Tibial nerve (tissue), 4 donors: Measurements from ENCODE around the gene NOX5.

Experiments
- EP300 ChIP-seq, 2 donors: sonication (generic); formaldehyde crosslinking; IDR thresholded peaks; one replicate each; pipeline ENCODE4 v1.6.1; 2017; ENCODE audit warnings: antibody characterized with exemption in 2 of 2, mild to moderate bottlenecking in 1 of 2
- POLR2A ChIP-seq, 2 donors: fragments of 450-650 bp; IDR thresholded peaks; one replicate each; pipeline ENCODE4 v1.6.1; 2017; ENCODE audit warnings: antibody characterized with exemption in 2 of 2, mild to moderate bottlenecking in 2 of 2, moderate library complexity in 2 of 2
- TF ChIP-seq, protein P1 (sequence below), 5 experiments: fragments of 200-600 bp in 3 of 5; fragments of 450-650 bp in 2 of 5; sonication (generic) in 3 of 5; IDR thresholded peaks; one replicate each; pipeline ENCODE4 v1.5.1; 2016 to 2019; ENCODE audit warnings: antibody characterized with exemption in 5 of 5, mild to moderate bottlenecking in 3 of 5, moderate library complexity in 2 of 5

DNA sequence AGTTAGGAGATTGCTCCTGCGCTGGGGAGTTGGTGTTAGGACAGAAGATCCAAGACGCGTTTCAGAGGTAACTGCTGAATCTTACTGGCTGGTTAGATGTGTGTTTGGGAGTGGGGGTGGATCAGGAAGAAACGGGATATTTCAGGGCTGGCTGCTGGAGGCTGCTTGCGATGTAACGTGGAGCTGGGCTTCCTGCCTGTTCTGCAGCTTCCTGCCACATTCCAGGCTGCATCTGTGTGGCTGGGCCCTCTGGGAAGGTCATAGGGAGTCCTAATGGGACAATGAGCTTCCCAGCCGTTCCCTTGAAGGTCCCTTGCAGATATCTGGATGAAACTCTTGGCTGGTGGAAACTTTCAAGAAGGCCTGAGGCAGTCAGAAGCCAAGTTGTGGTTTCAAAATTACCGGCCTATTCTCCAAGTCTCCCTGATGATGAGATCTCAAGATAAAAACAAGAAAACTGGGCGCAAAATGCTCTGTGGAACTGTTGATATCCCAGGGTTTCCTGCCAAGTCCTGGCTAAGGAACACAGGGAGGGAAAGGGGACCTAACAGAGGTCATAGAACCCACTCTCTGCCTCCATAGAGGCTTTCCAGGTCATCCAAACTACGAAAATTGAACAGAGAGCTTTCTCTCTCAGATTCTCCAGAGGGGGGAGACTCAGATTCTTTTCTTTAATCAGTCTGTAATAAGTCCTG is 67.0 kb downstream of the NOX5 start:
- no peak for TF ChIP-seq POLR2A (IDR thresholded peaks at IDR 0.05)
- TF ChIP-seq, protein P1, sequence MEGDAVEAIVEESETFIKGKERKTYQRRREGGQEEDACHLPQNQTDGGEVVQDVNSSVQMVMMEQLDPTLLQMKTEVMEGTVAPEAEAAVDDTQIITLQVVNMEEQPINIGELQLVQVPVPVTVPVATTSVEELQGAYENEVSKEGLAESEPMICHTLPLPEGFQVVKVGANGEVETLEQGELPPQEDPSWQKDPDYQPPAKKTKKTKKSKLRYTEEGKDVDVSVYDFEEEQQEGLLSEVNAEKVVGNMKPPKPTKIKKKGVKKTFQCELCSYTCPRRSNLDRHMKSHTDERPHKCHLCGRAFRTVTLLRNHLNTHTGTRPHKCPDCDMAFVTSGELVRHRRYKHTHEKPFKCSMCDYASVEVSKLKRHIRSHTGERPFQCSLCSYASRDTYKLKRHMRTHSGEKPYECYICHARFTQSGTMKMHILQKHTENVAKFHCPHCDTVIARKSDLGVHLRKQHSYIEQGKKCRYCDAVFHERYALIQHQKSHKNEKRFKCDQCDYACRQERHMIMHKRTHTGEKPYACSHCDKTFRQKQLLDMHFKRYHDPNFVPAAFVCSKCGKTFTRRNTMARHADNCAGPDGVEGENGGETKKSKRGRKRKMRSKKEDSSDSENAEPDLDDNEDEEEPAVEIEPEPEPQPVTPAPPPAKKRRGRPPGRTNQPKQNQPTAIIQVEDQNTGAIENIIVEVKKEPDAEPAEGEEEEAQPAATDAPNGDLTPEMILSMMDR (IDR thresholded peaks at IDR 0.05): no peak
- no peak for TF ChIP-seq EP300 (IDR thresholded peaks at IDR 0.05)
